Bronchial epithelial cell (primary cell): ENCODE measurements around the gene EPHB3. TPM values are rescaled to one million over a fixed set of nuclear protein-coding genes. Genes with fewer than 3 reads are reported as not detected.

Experiments
- DNase-seq: peaks from one replicate; pipeline ENCODE4 v3.0.0-alpha.2; 2010; ENCODE audit warnings: low read depth
- FAIRE-seq: peaks from 2 replicates; lab custom pipeline; 2011; peaks lifted over from hg19 to GRCh38; lab: Jason Lieb, UNC
- H3K27me3 ChIP-seq: 2 replicates; pipeline ENCODE4 v1.5.1; 2011; ENCODE audit warnings: low read length; ENCODE audit not compliant: control insufficient read depth, insufficient read depth
- H3K36me3 ChIP-seq: 2 replicates; pipeline ENCODE4 v1.5.1; 2011; ENCODE audit warnings: low read length; ENCODE audit not compliant: control insufficient read depth, insufficient read depth
- H3K4me3 ChIP-seq: 2 replicates; pipeline ENCODE4 v1.5.1; 2011; ENCODE audit warnings: mild to moderate bottlenecking, low read depth, low read length, control low read depth
- total RNA-seq: library from RNA; depleted of rRNA; stranded (reverse); fragments of >200 nt; gene quantifications from 2 replicates; pipeline ENCODE4 v1.2.1, GENCODE V29; 2014
- TF ChIP-seq, protein P1 (sequence below): IDR thresholded peaks from 2 replicates; pipeline ENCODE4 v1.5.1; 2011; ENCODE audit warnings: mild to moderate bottlenecking, moderate library complexity, low read length, control low read depth, inconsistent platforms; ENCODE audit not compliant: insufficient read depth, severe bottlenecking

Gene EPHB3
- total RNA-seq, 1 donor from 2014 or later, result 9.2 TPM

DNA sequence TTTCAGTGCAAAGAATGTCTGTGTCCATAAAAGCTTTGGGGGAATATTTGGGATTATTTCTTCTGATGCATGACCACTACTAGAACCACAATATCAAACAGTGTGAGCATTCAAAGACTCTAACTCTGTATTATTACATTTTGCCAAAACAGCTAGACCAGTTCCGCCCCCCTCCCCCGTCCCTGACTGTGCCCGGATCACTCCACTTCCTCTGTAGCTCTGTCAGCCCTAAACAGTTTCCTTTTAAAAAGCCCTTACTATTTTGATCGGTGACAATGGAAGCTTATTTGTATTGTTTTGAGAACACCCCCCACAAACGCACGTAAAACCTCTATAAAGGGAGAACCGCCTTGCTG is 36.6 kb upstream of the EPHB3 start:
- DNase-seq, result peak; percentile 25
- H3K27me3 ChIP-seq, result no peaks in the 10 kb centered on the region
- no peak for FAIRE-seq
- TF ChIP-seq, protein P1, sequence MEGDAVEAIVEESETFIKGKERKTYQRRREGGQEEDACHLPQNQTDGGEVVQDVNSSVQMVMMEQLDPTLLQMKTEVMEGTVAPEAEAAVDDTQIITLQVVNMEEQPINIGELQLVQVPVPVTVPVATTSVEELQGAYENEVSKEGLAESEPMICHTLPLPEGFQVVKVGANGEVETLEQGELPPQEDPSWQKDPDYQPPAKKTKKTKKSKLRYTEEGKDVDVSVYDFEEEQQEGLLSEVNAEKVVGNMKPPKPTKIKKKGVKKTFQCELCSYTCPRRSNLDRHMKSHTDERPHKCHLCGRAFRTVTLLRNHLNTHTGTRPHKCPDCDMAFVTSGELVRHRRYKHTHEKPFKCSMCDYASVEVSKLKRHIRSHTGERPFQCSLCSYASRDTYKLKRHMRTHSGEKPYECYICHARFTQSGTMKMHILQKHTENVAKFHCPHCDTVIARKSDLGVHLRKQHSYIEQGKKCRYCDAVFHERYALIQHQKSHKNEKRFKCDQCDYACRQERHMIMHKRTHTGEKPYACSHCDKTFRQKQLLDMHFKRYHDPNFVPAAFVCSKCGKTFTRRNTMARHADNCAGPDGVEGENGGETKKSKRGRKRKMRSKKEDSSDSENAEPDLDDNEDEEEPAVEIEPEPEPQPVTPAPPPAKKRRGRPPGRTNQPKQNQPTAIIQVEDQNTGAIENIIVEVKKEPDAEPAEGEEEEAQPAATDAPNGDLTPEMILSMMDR, result no peak
- H3K4me3 ChIP-seq, result peak overlapping the region; percentile 59
- no peaks in the 10 kb centered on the region for H3K36me3 ChIP-seq

- Histone ChIP-seq H3K27me3 (no peaks in the 10 kb centered on the region), H3K36me3 (no peaks in the 10 kb centered on the region), H3K4me3 (peak overlapping the region; percentile 59)
- FAIRE-seq (no peak), DNase-seq (peak; percentile 63)
- TF ChIP-seq, protein P1, result no peak
Observed at GRCh38 chr3:184525337-184526087, 36.1 kb upstream of the EPHB3 start.

DNA sequence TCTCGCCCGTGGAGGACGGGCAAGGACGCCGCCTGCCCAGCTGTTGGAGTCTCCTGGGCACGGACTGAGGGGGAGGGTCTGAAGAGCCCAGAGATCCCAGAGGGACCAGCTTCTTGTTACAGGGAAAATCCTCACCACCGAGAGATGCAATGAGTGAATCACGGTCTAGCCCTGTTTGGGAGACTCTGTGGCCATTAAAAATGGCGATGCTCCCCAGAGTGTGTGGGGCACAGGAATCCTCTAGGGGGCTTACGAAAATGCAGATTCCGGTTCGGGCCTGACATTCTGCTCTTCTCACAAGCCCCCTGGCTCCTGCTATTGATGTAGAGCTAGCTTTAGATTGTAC is 35.5 kb upstream of the EPHB3 start:
- TF ChIP-seq, protein P1, result no peak
- FAIRE-seq (no peak), DNase-seq (no peak)
- H3K36me3 ChIP-seq, result no peaks in the 10 kb centered on the region
- H3K4me3 ChIP-seq, result peak overlapping the region; percentile 59
- H3K27me3 ChIP-seq, result no peaks in the 10 kb centered on the region

- DNase-seq (no peak), FAIRE-seq (no peak)
- TF ChIP-seq, protein P1, result no peak
- Histone ChIP-seq H3K4me3 (no peak overlapping the region), H3K36me3 (no peaks in the 10 kb centered on the region), H3K27me3 (no peaks in the 10 kb centered on the region)
Observed at GRCh38 chr3:184531626-184532280, 29.8 kb upstream of the EPHB3 start.

DNA sequence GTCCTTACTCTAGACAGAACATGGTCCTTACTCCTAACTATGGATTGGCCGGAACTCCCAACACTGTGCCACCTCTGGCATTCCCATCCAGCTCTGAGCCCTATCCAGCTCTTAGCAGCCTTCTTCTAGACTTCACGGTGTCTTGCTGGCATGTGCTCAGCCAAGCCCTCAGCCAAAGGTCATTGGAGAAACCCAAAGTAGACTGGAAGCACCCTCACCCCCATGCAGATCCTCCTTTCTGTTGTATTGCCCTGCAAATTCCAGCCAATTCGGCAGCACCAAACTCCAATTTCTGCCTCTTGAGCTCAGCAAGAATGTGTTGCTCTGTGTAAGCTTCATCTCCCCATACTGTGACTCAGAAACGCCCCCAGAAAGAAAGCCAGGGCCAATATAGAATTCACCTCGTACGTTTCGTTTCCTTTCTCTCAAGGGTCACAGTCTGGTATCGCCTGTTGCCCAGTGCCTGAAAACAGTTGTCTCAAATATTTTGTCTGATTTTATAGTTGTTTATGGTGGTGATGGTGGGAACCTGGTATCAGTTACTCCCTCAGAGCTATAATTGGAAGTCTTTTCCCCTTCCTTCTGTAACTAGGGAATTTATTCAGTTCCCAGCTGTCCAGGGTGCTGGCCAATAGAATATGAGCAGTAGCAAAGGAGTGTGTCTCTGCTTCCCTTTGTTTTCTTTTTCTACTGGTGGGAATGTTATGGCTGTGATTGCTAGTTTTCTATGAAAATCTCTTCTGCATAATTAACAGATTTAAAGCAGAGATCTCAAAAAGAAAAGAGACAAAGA is 28.4 kb upstream of the EPHB3 start:
- Histone ChIP-seq H3K36me3 (no peaks in the 10 kb centered on the region), H3K4me3 (no peak overlapping the region), H3K27me3 (no peaks in the 10 kb centered on the region)
- DNase-seq (no peak), FAIRE-seq (no peak)
- TF ChIP-seq, protein P1, result no peak
